BLaER1 (cell line): ENCODE measurements around the gene DLG2.
"Not testable (repeated sequence)": the region's sequence is repeated elsewhere in the genome, so short reads cannot be mapped to it uniquely, and the experiment has no call there.

Experiments
- H3K27ac ChIP-seq: shearing (Covaris generic); formaldehyde crosslinking; 2 replicates; pipeline ENCODE4 v1.8.1; 2022
- H3K27me3 ChIP-seq: shearing (Covaris generic); formaldehyde crosslinking; 2 replicates; pipeline ENCODE4 v1.8.1; 2022
- H3K36me3 ChIP-seq: shearing (Covaris generic); formaldehyde crosslinking; 2 replicates; pipeline ENCODE4 v1.8.1; 2022
- H3K4me1 ChIP-seq: shearing (Covaris generic); formaldehyde crosslinking; 2 replicates; pipeline ENCODE4 v1.8.1; 2022
- H3K4me2 ChIP-seq: shearing (Covaris generic); formaldehyde crosslinking; 2 replicates; pipeline ENCODE4 v1.8.1; 2022
- H3K4me3 ChIP-seq: shearing (Covaris generic); formaldehyde crosslinking; 2 replicates; pipeline ENCODE4 v1.8.1; 2022
- H3K9ac ChIP-seq: shearing (Covaris generic); formaldehyde crosslinking; 2 replicates; pipeline ENCODE4 v1.8.1; 2022
- H3K9me3 ChIP-seq: shearing (Covaris generic); formaldehyde crosslinking; 2 replicates; pipeline ENCODE4 v1.8.1; 2022
- H4K20me1 ChIP-seq: shearing (Covaris generic); formaldehyde crosslinking; 2 replicates; pipeline ENCODE4 v1.8.1; 2022
- Cebpa-rat ChIP-seq: shearing (Covaris generic); IDR thresholded peaks from 2 replicates; pipeline ENCODE4 v1.8.1; 2022

Gene DLG2

DNA sequence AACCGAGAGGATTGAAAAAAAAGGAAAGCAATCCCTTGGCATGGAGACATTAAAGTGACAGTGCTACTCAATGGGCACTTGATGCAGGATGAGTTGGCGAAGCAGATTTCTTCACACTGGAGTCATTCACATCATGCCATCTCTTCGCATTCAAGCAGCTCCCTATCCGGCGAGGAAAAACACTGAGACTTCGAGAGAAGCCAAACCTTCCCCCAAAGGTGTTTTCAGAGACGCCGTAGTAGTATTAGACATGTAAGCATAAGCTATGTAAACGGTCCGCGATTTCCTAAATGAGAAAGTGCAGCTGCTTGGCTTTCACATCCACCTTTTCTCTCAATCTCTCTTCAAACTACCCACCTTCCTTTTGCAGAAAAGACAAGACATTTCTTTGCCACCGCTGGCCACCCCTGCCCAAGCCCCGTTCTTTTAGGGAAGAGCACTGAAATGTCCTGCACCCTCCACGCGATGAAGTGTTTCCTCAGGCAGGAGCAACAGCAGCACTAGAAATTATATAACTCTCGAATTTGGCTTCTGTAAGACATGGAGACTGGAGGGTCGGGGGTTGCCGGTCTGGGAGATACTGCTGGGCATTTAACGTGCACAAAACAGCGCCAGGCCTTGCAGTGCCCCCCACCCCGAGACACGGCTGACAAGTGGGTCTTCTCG, at the start of gene DLG2:
DLG2 (minus strand) TSS at position 13 of the 666 bp plus-strand sequence.
- TF ChIP-seq Cebpa-rat = no peak
- H3K36me3 ChIP-seq = peaks cover 23% of the 10 kb centered on the region; the same call in 1 of the 2 replicates
- peak within 1 kb of the TSS; percentile 72 for H3K4me3 ChIP-seq
- no peaks in the 10 kb centered on the region; the same call in 1 of the 2 replicates for H4K20me1 ChIP-seq
- H3K27ac ChIP-seq = peak within 1 kb of the TSS; percentile 52
- H3K9me3 ChIP-seq = no peaks in the 10 kb centered on the region
- peak within 1 kb of the TSS; percentile 93 for H3K4me2 ChIP-seq
- peaks cover 32% of the 10 kb centered on the region for H3K4me1 ChIP-seq
- no peaks in the 10 kb centered on the region for H3K27me3 ChIP-seq
- peak within 1 kb of the TSS; percentile 72 for H3K9ac ChIP-seq

GRCh38 chr11:85673393-85673792, 46.2 kb upstream of the DLG2 start:
- Histone ChIP-seq H3K9me3 (peaks cover 16% of the 10 kb centered on the region), H3K27me3 (no peaks in the 10 kb centered on the region), H3K27ac (no peak overlapping the region), H3K4me1 (no peaks in the 10 kb centered on the region), H3K4me3 (no peak overlapping the region), H3K4me2 (no peak overlapping the region), H4K20me1 (no peaks in the 10 kb centered on the region), H3K36me3 (no peaks in the 10 kb centered on the region), H3K9ac (no peak overlapping the region)
- no peak for TF ChIP-seq Cebpa-rat

GRCh38 chr11:85672105-85672902, 45.2 kb upstream of the DLG2 start:
- H3K27ac ChIP-seq = no peak overlapping the region
- H3K9ac ChIP-seq = no peak overlapping the region
- peaks cover 16% of the 10 kb centered on the region for H3K9me3 ChIP-seq
- no peak overlapping the region for H3K4me2 ChIP-seq
- TF ChIP-seq Cebpa-rat = no peak
- H3K27me3 ChIP-seq = no peaks in the 10 kb centered on the region
- no peak overlapping the region for H3K4me3 ChIP-seq
- H3K36me3 ChIP-seq = no peaks in the 10 kb centered on the region
- H3K4me1 ChIP-seq = no peaks in the 10 kb centered on the region
- no peaks in the 10 kb centered on the region for H4K20me1 ChIP-seq

DNA sequence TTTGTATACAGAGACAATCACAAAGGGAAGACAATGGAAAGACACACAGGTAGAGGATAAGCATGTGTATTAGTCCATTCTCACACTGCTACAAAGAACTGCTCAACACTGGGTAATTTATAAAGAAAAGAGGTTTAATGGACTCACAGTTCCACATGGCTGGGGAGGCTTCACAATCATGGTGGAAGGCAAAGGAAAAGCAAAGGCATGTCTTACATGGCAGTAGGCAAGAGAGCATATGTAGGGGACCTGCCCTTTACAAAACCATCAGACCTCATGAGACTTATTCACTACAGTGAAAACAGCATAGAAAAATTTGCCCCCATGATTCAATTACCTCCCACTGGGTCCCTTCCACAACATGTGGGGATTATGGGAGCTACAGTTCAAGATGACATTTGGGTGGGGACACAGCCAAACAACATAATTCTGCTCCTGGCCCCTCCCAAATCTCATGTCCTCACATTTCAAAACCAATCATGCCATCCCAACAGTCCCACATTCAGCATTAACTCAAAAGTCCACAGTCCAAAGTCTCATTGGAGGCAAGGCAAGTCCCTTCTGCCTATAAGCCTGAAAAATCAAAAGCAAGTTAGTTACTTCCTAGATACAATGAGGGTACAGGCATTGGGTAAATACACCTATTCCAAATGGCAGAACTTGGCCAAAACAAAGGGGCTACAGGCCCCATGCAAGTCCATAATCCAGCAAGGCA, 44.0 kb upstream of the DLG2 start:
- not testable (repeated sequence) for H3K4me2 ChIP-seq, H3K27ac ChIP-seq, H3K4me1 ChIP-seq, H3K36me3 ChIP-seq, H3K4me3 ChIP-seq, H3K9ac ChIP-seq, H3K27me3 ChIP-seq, H4K20me1 ChIP-seq
- H3K9me3 ChIP-seq = peaks cover 16% of the 10 kb centered on the region

DNA sequence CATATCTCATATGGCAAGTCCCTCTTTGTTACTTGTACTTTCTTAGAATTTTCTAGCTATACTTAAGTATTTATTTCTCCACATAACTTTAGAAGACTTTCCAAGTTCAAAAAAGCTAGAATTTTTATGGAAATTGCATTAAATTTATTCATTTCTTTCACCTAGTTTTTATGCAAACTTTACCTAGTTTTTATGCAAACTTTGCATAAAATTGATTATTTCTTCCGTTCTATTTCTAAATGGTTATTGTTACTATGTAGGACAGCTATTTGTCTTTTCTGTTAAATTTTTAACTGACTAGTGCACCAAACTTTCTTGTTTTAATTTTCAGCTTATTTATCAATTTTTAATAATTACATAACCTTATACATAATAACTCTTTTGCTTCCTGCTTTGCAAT, 41.0 kb upstream of the DLG2 start:
- H3K4me2 ChIP-seq = no peak overlapping the region
- 0 out of 2 replicates have a peak, but pooled peaks cover under 1% of the 10 kb centered on the region for H3K36me3 ChIP-seq
- H4K20me1 ChIP-seq = peaks cover 16% of the 10 kb centered on the region
- H3K4me1 ChIP-seq = peaks cover 9% of the 10 kb centered on the region; the same call in 1 of the 2 replicates
- TF ChIP-seq Cebpa-rat = no peak
- H3K27ac ChIP-seq = no peak overlapping the region
- H3K9ac ChIP-seq = no peak overlapping the region
- H3K9me3 ChIP-seq = peaks cover 4% of the 10 kb centered on the region; the same call in 1 of the 2 replicates
- H3K4me3 ChIP-seq = no peak overlapping the region
- no peaks in the 10 kb centered on the region for H3K27me3 ChIP-seq

- Histone ChIP-seq H4K20me1 (peaks cover 30% of the 10 kb centered on the region), H3K27ac (no peak overlapping the region), H3K4me2 (no peak overlapping the region), H3K36me3 (0 out of 2 replicates have a peak, but pooled peaks cover 3% of the 10 kb centered on the region), H3K27me3 (no peaks in the 10 kb centered on the region), H3K9me3 (peaks cover 4% of the 10 kb centered on the region; the same call in 1 of the 2 replicates), H3K9ac (no peak overlapping the region), H3K4me1 (peaks cover 18% of the 10 kb centered on the region), H3K4me3 (no peak overlapping the region)
- no peak for TF ChIP-seq Cebpa-rat
These were observed 39.5 kb upstream of the DLG2 start for GRCh38 chr11:85666687-85667086.

GRCh38 chr11:85665733-85666132, 38.6 kb upstream of the DLG2 start:
- no peaks in the 10 kb centered on the region for H3K9me3 ChIP-seq
- H3K27ac ChIP-seq = no peak overlapping the region
- peak overlapping the region; percentile 90; the same call in 1 of the 2 replicates for H3K4me3 ChIP-seq
- peaks cover 27% of the 10 kb centered on the region for H3K4me1 ChIP-seq
- H3K27me3 ChIP-seq = no peaks in the 10 kb centered on the region
- TF ChIP-seq Cebpa-rat = no peak
- H3K9ac ChIP-seq = no peak overlapping the region
- peaks cover 40% of the 10 kb centered on the region for H4K20me1 ChIP-seq
- H3K4me2 ChIP-seq = peak overlapping the region; percentile 95
- H3K36me3 ChIP-seq = peaks cover 4% of the 10 kb centered on the region; the same call in 1 of the 2 replicates

- Histone ChIP-seq H3K36me3 (peaks cover 13% of the 10 kb centered on the region), H4K20me1 (peaks cover 49% of the 10 kb centered on the region), H3K27me3 (no peaks in the 10 kb centered on the region), H3K4me3 (peak within 1 kb of the TSS; percentile 90), H3K4me1 (peaks cover 36% of the 10 kb centered on the region), H3K4me2 (peak within 1 kb of the TSS; percentile 95), H3K27ac (peak within 1 kb of the TSS; percentile 99), H3K9ac (peak within 1 kb of the TSS; percentile 98), H3K9me3 (no peaks in the 10 kb centered on the region)
- TF ChIP-seq Cebpa-rat = no peak
These were observed 37.7 kb upstream of the DLG2 start, which contains the start of gene CREBZF for GRCh38 chr11:85664615-85665481. CREBZF (minus strand) TSS chr11:85665129; CDS start chr11:85664875, 254 bp downstream.
